ENCODE measurements around the gene ADCK1. TPM values are rescaled to one million over a fixed set of nuclear protein-coding genes. Genes with fewer than 3 reads are reported as not detected.
"Not testable (repeated sequence)": the region's sequence is repeated elsewhere in the genome, so short reads cannot be mapped to it uniquely, and the experiment has no call there.

Gene ADCK1
- total RNA-seq, 1 donor from 2014 or later, result 7.8 TPM

DNA sequence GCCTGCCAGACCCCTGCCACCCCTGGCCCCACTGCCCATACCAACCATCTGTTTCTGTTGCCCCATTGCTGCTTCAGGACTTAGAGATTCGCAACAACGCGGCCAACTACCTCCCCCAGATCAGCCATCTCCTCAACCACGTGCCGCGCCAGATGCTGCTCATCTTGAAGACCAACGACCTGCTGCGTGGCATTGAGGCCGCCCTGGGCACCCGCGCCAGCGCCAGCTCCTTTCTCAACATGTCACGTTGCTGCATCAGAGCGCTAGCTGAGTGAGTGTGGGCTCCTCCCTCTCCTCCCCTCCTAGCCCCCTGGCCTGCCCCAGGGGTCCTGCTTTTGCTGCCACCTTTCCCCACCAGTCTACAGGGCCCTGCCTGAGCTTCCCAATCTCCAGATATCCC is 131.5 kb downstream of the ADCK1 start:
- H3K27ac Mint-ChIP-seq (ENCODE audit: unreplicated experiment), result no peak overlapping the region
- H3K27me3 Mint-ChIP-seq (ENCODE audit: unreplicated experiment), result no peaks in the 10 kb centered on the region
- no peak for DNase-seq (ENCODE audit: extremely low spot score, unreplicated experiment)
- TF ChIP-seq, protein P1, sequence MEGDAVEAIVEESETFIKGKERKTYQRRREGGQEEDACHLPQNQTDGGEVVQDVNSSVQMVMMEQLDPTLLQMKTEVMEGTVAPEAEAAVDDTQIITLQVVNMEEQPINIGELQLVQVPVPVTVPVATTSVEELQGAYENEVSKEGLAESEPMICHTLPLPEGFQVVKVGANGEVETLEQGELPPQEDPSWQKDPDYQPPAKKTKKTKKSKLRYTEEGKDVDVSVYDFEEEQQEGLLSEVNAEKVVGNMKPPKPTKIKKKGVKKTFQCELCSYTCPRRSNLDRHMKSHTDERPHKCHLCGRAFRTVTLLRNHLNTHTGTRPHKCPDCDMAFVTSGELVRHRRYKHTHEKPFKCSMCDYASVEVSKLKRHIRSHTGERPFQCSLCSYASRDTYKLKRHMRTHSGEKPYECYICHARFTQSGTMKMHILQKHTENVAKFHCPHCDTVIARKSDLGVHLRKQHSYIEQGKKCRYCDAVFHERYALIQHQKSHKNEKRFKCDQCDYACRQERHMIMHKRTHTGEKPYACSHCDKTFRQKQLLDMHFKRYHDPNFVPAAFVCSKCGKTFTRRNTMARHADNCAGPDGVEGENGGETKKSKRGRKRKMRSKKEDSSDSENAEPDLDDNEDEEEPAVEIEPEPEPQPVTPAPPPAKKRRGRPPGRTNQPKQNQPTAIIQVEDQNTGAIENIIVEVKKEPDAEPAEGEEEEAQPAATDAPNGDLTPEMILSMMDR (IDR thresholded peaks at IDR 0.05), result no peak
- no peaks in the 10 kb centered on the region for H3K4me1 Mint-ChIP-seq (ENCODE audit: unreplicated experiment)
- peaks cover 16% of the 10 kb centered on the region for H3K9me3 Mint-ChIP-seq (ENCODE audit: unreplicated experiment)
- no peak overlapping the region for H3K4me3 Mint-ChIP-seq (ENCODE audit: unreplicated experiment)
- H3K36me3 Mint-ChIP-seq (ENCODE audit: unreplicated experiment), result peaks cover 35% of the 10 kb centered on the region

DNA sequence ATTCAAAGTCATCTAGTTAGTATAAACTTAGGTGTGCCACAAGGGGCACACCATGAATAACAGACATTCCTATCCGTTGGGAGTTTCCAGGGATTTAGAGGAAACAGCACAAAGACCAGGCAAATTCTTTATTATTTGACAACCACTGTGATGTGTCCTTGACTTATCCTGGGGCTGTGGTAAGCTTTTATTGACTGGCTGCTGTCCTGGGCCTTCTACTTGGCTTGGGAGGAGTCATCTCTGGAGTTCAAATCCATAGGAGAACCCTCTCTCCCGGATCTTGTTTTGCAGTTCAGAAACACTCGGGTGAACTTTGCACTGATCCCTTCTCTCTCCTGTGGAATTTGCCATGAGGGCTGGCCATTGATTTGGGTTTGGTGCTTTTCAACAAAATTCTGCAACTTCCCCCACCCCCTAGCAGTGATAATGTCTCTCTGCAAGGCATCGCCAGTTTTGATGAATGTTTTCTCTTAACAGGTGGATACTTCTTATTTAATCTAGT is 136.3 kb downstream of the ADCK1 start:
- Mint-ChIP-seq H3K4me3 (ENCODE audit: unreplicated experiment) (no peak overlapping the region), H3K4me1 (ENCODE audit: unreplicated experiment) (no peaks in the 10 kb centered on the region), H3K27ac (ENCODE audit: unreplicated experiment) (no peak overlapping the region), H3K9me3 (ENCODE audit: unreplicated experiment) (peaks cover 23% of the 10 kb centered on the region), H3K36me3 (ENCODE audit: unreplicated experiment) (peaks cover 26% of the 10 kb centered on the region), H3K27me3 (ENCODE audit: unreplicated experiment) (no peaks in the 10 kb centered on the region)
- DNase-seq (ENCODE audit: extremely low spot score, unreplicated experiment), result no peak
- TF ChIP-seq, protein P1 (IDR thresholded peaks at IDR 0.05), result no peak

DNA sequence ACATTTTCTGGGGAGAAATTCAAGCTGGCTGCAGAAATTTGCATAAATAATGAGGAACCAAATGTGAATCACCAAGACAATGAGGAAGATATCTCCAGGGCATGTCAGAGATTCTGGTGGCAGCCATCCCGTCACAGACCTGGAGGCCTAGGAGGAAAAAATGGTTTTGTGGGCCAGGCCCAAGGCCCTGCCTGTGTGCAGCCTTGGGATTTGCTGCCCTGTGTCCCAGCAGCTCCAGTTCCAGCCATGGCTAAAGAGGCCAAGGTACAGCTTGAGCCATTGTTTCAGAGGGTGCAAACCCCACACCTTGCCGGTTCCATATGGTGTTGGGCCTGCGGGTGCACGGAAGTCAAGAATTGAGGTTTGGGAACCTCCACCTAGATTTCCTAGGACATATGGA is 147.5 kb downstream of the ADCK1 start:
- no peak overlapping the region for H3K27ac Mint-ChIP-seq (ENCODE audit: unreplicated experiment)
- no peaks in the 10 kb centered on the region for H3K27me3 Mint-ChIP-seq (ENCODE audit: unreplicated experiment)
- H3K4me3 Mint-ChIP-seq (ENCODE audit: unreplicated experiment), result no peak overlapping the region
- H3K36me3 Mint-ChIP-seq (ENCODE audit: unreplicated experiment), result no peaks in the 10 kb centered on the region
- H3K4me1 Mint-ChIP-seq (ENCODE audit: unreplicated experiment), result no peaks in the 10 kb centered on the region
- TF ChIP-seq, protein P1 (IDR thresholded peaks at IDR 0.05), result no peak
- H3K9me3 Mint-ChIP-seq (ENCODE audit: unreplicated experiment), result peaks cover 3% of the 10 kb centered on the region
- DNase-seq (ENCODE audit: extremely low spot score, unreplicated experiment), result no peak

DNA sequence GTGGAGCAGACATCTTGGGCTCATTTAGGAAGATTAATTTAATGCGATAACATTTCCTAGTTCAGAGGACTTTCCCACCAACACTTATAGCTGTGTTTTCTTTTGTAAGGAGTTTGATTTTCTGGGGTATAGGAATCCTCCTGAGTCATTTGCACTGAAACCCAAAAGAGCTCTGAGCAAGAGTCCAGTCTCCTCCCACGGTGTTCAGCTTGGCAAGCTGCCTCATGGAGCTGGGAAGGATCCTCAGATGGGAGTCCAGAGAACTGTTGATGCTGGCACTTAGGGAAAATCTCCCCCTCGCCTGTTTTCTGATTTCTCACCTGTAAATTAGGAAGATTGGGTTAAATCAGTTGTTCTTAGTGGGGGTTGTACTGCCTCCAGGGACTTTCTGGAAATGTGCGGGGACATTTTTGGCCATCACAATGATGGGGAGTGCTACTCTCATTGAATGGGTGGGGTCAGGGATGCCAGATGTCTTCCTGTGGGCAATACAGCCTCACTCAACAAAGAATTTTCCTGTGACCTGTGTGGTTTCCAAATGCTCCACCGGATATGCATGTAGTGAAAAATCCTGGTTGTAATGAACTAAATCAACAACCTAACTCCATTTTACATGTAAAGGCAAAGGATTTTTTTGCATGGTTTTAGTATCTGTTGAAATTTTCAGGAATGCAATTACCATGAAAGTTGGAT is 150.6 kb downstream of the ADCK1 start:
- Mint-ChIP-seq H3K4me1 (ENCODE audit: unreplicated experiment) (no peaks in the 10 kb centered on the region), H3K27me3 (ENCODE audit: unreplicated experiment) (no peaks in the 10 kb centered on the region), H3K9me3 (ENCODE audit: unreplicated experiment) (peaks cover 7% of the 10 kb centered on the region), H3K36me3 (ENCODE audit: unreplicated experiment) (no peaks in the 10 kb centered on the region), H3K4me3 (ENCODE audit: unreplicated experiment) (no peak overlapping the region), H3K27ac (ENCODE audit: unreplicated experiment) (no peak overlapping the region)
- DNase-seq (ENCODE audit: extremely low spot score, unreplicated experiment), result no peak
- TF ChIP-seq, protein P1 (IDR thresholded peaks at IDR 0.05), result no peak

DNA sequence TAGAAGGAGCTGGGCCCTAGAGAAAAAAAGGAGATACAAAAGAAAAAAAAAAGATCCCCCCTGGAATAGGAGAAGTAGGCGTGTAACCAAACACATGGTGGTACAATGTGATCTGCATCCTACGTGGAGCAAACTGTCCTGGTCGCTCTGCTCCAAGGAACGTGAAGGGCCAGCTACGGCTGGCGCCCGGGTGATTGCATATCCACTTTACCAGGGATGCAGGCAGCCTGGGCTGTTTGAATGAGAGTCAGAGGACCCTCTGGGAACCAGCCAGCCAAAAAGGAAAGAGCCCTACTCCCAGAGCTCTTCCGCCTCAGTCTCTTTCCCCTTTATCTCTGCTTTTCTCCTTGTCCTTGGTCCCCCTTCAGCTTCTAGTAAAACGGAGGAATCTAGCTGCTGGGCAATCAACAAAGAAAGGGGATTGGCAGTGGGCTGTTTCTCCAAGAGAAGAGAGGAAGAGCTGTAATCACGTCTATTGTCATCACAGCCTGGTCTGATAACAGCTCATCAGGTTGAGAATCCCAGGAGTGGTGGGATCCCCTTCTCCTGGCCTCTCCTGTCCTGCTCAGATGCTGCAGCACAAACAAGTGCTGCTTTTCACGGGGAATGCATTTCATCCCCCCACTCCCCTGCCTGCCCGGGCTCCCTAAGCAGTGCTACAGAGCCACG is 156.0 kb downstream of the ADCK1 start:
- Mint-ChIP-seq H3K4me1 (ENCODE audit: unreplicated experiment) (no peaks in the 10 kb centered on the region), H3K27me3 (ENCODE audit: unreplicated experiment) (no peaks in the 10 kb centered on the region), H3K27ac (ENCODE audit: unreplicated experiment) (no peak overlapping the region), H3K36me3 (ENCODE audit: unreplicated experiment) (no peaks in the 10 kb centered on the region), H3K4me3 (ENCODE audit: unreplicated experiment) (no peak overlapping the region), H3K9me3 (ENCODE audit: unreplicated experiment) (peaks cover 3% of the 10 kb centered on the region)
- no peak for DNase-seq (ENCODE audit: extremely low spot score, unreplicated experiment)
- TF ChIP-seq, protein P1 (IDR thresholded peaks at IDR 0.05), result no peak

DNA sequence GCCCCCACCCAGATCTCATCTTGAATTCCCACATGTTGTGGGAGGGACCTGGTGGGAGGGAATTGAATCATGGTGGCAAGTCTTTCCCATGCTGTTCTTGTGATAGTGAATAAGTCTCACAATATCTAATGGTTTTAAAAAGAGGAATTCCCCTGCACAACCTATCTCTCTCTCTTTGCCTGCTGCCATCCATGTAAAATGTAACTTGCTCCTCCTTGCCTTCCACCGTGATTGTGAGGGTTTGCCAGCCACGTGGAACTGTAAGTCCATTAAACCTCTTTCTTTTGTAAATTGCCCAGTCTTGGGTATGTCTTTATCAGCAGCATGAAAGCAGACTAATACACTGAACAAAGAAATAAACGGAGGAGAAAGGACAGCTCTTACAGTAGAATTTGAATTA is 159.8 kb downstream of the ADCK1 start:
- H3K27ac Mint-ChIP-seq (ENCODE audit: unreplicated experiment); H3K27me3 Mint-ChIP-seq (ENCODE audit: unreplicated experiment); H3K36me3 Mint-ChIP-seq (ENCODE audit: unreplicated experiment); DNase-seq (ENCODE audit: extremely low spot score, unreplicated experiment); H3K4me1 Mint-ChIP-seq (ENCODE audit: unreplicated experiment); H3K9me3 Mint-ChIP-seq (ENCODE audit: unreplicated experiment); H3K4me3 Mint-ChIP-seq (ENCODE audit: unreplicated experiment): not testable (repeated sequence)

All from osteocyte (in vitro differentiated cells).